Mucosa of descending colon (tissue), 3 donors: Measurements from ENCODE around the gene PCBP3. TPM values are rescaled to one million over a fixed set of nuclear protein-coding genes. Genes with fewer than 3 reads are reported as not detected.

Experiments
- ATAC-seq: fragments of 200-7000 bp; cut with Tn5 transposase; one replicate; pipeline ENCODE4 v1.9.1; 2020; ENCODE audit warnings: mild to moderate bottlenecking, moderate library complexity
- DNase-seq, 3 donors: peaks; one replicate each; pipeline ENCODE4 v3.0.0-alpha.2; 2020
- H3K36me3 ChIP-seq: fragments of 200-600 bp; one replicate; pipeline ENCODE4 v1.8.0; 2021; ENCODE audit warnings: low read depth, mild to moderate bottlenecking
- H3K4me1 ChIP-seq: fragments of 200-600 bp; one replicate; pipeline ENCODE4 v1.8.0; 2021; ENCODE audit warnings: low read depth, mild to moderate bottlenecking
- H3K4me3 ChIP-seq: fragments of 200-600 bp; one replicate; pipeline ENCODE4 v1.8.0; 2021; ENCODE audit warnings: mild to moderate bottlenecking
- H3K9me3 ChIP-seq: fragments of 200-600 bp; one replicate; pipeline ENCODE4 v1.8.0; 2021; ENCODE audit warnings: mild to moderate bottlenecking
- intact Hi-C, 2 donors: fragments of 100-400 bp; cut with DNase I in 1 of 2; cut with micrococcal nuclease in 1 of 2; formaldehyde crosslinking; loops; one replicate each; pipeline versions ENCODE4 v1.11.0 to v1.11.1; 2022; cut with DNase I, micrococcal nuclease
- total RNA-seq, 3 donors: library from RNA; stranded (reverse); fragmentation: NEBNext Ultra II Directional in 2 of 3; extraction: Animal tissue kit (Norgen Biotek cat#: 25700) in 2 of 3; gene quantifications; one replicate each; pipeline versions ENCODE4 v1.2.1 to v1.2.4, GENCODE V29; 2021 to 2023
- TF ChIP-seq, protein P1 (sequence below): fragments of 200-600 bp; IDR thresholded peaks from one replicate; pipeline ENCODE4 v1.8.0; 2022; ENCODE audit warnings: antibody characterized with exemption, mild to moderate bottlenecking
- donor health status: DM: no; HTN: no; CAD: no; lungs with moderate emphysema.
- donor health status: DM: no; HTN: no; CAD: no.
- donor health status: DM: no; HTN: yes; CAD: no.

The PCBP3 gene
- total RNA-seq, 3 donors from 2014 or later: 4.5 to 18.4 (median 7.6) TPM

DNA sequence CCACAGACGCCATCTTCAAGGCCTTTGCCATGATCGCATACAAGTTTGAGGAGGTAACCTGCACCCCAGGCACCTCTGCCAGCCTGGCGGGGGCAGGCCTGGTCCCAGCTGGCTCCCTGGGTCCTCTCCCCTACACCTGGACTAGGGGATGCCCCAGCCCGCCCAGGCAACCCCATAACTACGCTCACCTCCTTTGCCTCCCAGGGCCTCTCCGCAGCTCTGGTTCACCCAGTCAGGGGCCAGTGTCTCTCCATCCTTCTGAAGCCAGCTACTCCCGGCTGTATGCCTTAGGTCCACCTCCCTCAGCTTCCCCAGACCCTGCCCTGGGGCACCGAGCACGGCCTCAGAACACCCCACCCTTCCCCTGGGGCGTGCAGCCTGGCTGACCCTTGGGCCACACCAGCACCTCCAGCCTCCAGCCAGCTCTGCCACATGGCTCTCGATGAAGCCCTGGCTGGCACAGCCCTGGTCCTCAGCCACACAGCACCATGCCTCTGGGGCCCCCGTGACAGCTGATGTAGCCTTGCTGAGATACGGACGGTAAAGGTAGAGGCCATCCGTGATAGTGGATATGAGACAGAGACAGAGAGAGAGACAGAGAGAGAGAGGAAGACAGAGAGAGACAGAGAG is 257.7 kb downstream of the PCBP3 start:
- TF ChIP-seq, protein P1, sequence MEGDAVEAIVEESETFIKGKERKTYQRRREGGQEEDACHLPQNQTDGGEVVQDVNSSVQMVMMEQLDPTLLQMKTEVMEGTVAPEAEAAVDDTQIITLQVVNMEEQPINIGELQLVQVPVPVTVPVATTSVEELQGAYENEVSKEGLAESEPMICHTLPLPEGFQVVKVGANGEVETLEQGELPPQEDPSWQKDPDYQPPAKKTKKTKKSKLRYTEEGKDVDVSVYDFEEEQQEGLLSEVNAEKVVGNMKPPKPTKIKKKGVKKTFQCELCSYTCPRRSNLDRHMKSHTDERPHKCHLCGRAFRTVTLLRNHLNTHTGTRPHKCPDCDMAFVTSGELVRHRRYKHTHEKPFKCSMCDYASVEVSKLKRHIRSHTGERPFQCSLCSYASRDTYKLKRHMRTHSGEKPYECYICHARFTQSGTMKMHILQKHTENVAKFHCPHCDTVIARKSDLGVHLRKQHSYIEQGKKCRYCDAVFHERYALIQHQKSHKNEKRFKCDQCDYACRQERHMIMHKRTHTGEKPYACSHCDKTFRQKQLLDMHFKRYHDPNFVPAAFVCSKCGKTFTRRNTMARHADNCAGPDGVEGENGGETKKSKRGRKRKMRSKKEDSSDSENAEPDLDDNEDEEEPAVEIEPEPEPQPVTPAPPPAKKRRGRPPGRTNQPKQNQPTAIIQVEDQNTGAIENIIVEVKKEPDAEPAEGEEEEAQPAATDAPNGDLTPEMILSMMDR: no peak
- Histone ChIP-seq H3K36me3 (no peaks in the 10 kb centered on the region), H3K9me3 (no peaks in the 10 kb centered on the region), H3K4me1 (no peaks in the 10 kb centered on the region), H3K4me3 (no peak overlapping the region)
- peak in 1 of 3 donors; percentile 27 for DNase-seq
- ATAC-seq: no peak
- intact Hi-C loops: no loop called here

DNA sequence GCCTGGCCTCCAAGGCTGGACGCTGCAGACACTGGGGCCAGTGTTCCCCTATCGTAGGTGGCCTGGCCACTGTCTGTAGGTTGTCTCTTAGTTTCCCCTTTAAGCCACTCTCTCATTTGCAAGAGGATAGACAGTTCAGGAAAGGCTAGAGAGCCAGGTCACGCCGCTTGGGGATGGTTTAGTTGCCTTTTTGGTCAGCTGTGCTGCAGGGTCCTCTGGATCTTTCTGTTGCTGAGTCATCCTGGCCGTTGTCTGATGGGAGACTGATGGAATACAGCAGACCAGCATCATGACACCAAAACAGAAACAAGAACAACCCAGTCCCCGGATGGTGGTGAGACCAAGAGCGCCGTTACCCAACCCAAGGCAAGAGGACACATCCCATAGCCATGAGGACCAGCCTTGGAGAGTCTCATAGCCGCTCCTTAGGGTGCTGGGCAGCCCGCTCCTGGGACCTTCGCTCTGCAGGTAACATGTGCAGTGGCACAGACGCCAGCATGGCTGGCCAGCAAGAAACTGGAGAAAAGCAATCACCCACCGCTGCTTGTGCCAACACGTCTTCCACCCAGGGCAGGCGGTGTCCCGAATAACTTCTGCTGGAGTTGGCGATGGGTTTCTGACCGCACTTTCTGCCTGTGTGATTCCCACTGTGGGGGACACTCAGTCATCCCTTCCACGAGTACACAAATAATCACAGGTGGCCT is 258.9 kb downstream of the PCBP3 start:
- TF ChIP-seq, protein P1: no peak
- DNase-seq (peak in 1 of 3 donors; percentile 24), ATAC-seq (no peak)
- intact Hi-C loops: no loop called here
- Histone ChIP-seq H3K9me3 (no peaks in the 10 kb centered on the region), H3K4me1 (no peaks in the 10 kb centered on the region), H3K4me3 (no peak overlapping the region), H3K36me3 (no peaks in the 10 kb centered on the region)

DNA sequence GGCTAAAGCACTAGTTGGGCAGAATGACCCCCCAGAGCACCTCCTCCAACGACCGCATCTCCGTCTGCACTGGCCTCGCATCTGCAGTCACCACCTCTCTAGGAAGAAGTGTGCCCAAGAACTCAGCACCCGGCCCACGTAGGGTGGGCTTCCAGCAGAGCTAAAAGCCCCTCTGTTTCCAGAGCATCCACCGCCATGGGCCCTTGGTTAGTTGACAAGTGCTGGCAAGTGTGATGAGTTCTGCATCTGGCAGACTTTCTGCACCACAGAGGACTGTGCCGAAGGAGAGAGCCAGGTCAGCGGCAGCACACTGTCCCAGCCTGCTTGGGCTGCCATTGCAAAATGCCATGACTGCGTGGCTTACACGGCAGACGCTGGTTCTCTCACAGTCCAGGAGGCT is 261.7 kb downstream of the PCBP3 start:
- Histone ChIP-seq H3K4me1 (no peaks in the 10 kb centered on the region), H3K36me3 (no peaks in the 10 kb centered on the region), H3K9me3 (no peaks in the 10 kb centered on the region), H3K4me3 (no peak overlapping the region)
- peak in 1 of 3 donors; percentile 27 for DNase-seq
- intact Hi-C loops: no loop called here
- TF ChIP-seq, protein P1: no peak
- no peak for ATAC-seq

DNA sequence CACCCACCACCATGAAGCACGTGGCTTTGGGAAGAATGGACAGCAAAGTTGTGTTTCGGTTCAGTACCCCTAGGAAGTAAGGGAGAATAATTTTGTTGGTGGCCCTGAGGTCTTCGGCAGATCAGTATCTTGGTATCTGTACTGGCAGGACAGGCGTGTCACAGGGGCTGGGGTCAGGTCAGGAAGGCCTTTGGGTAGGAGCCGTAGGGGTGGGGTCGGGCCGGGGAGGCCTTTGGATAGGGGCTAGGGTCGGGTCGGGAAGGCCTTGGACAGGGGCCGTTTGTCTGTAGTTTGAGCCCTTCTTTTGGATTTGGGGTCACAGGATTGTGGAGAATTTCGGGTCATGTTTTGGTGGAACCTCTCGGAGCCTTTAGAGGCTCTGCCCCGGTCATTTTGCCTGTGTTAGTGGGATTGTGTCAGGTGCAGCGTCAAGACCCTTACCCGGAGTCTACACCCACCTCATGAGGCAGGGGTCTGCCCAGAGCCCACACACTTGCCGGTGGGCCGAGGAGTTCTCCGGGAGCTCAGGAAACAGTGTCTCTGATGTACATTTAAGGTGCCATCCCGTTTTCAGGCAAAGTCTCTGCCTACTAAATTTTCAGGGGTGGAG is 262.8 kb downstream of the PCBP3 start:
- peak in 1 of 3 donors; percentile 30 for DNase-seq
- intact Hi-C loops: no loop called here
- ATAC-seq: no peak
- H3K4me1 ChIP-seq: no peaks in the 10 kb centered on the region
- H3K9me3 ChIP-seq: no peaks in the 10 kb centered on the region
- H3K4me3 ChIP-seq: no peak overlapping the region
- no peaks in the 10 kb centered on the region for H3K36me3 ChIP-seq
- TF ChIP-seq, protein P1: no peak

DNA sequence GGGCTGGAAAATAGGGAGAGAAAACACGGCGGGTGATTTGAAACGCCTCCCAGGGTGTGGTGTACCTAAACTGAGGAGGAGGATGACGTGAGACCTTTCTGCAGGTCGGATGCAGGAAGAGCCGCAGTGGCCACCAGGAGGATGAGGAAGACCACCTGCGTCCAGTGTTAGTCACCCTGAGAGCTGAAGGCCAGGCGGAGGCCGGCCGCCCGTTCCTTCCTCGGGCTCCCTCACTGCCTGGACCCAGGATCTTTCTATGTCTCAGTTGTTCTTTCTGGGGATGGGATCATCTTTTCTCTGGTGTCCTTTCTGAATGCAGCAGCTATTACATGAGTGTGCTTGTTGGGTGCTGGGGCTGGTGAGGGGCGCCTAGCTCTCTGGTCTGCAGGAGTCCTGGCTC is 263.3 kb downstream of the PCBP3 start:
- DNase-seq (peak in 2 of 3 donors; percentile 1 to 22), ATAC-seq (no peak)
- H3K4me3 ChIP-seq: no peak overlapping the region
- intact Hi-C loops: no loop called here
- H3K4me1 ChIP-seq: no peaks in the 10 kb centered on the region
- H3K9me3 ChIP-seq: no peaks in the 10 kb centered on the region
- H3K36me3 ChIP-seq: no peaks in the 10 kb centered on the region
- TF ChIP-seq, protein P1: no peak
